Lower leg skin (tissue), 3 donors: ENCODE data around the gene UGT2A3.

Source experiments
- POLR2A ChIP-seq, 2 donors: fragments of 450-650 bp; IDR thresholded peaks; one replicate each; pipeline ENCODE4 v1.6.1; 2016 to 2017; ENCODE audit warnings: antibody characterized with exemption in 2 of 2, mild to moderate bottlenecking in 1 of 2, moderate library complexity in 1 of 2
- TF ChIP-seq, protein P1 (sequence below), 3 donors: fragments of 450-650 bp; IDR thresholded peaks; one replicate each; pipeline ENCODE4 v1.5.1; 2016; ENCODE audit warnings: antibody characterized with exemption in 3 of 3, mild to moderate bottlenecking in 3 of 3, moderate library complexity in 2 of 3

DNA sequence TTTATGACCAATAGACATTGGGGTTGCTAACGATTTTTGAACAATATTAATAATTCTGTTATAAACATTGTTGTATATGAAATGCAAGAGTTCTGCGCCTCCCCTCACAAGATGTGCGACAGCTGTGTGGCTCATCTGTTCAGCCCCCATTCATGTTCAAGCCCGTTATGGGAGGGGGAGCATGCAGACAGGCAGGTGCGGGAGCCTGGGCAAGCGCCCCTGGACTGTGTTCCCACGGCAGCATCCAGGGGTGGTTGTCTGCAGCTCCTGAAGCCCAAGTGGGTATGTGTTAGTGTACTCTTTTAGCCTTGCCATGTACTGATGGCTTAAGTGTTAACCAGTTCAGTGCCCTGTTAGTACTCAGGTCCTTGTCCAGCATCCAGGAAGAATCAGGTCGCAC lies 34.6 kb downstream of the UGT2A3 start:
- TF ChIP-seq, protein P1, sequence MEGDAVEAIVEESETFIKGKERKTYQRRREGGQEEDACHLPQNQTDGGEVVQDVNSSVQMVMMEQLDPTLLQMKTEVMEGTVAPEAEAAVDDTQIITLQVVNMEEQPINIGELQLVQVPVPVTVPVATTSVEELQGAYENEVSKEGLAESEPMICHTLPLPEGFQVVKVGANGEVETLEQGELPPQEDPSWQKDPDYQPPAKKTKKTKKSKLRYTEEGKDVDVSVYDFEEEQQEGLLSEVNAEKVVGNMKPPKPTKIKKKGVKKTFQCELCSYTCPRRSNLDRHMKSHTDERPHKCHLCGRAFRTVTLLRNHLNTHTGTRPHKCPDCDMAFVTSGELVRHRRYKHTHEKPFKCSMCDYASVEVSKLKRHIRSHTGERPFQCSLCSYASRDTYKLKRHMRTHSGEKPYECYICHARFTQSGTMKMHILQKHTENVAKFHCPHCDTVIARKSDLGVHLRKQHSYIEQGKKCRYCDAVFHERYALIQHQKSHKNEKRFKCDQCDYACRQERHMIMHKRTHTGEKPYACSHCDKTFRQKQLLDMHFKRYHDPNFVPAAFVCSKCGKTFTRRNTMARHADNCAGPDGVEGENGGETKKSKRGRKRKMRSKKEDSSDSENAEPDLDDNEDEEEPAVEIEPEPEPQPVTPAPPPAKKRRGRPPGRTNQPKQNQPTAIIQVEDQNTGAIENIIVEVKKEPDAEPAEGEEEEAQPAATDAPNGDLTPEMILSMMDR (IDR thresholded peaks at IDR 0.05), result no peak
- TF ChIP-seq POLR2A (IDR thresholded peaks at IDR 0.05), result no peak
